ENCODE data around the gene ZNF805. TPM values are rescaled to one million over a fixed set of nuclear protein-coding genes. Genes with fewer than 3 reads are reported as not detected.

ZNF805 gene
- total RNA-seq, 1 experiment from 2014 or later, result 15.4 TPM

DNA sequence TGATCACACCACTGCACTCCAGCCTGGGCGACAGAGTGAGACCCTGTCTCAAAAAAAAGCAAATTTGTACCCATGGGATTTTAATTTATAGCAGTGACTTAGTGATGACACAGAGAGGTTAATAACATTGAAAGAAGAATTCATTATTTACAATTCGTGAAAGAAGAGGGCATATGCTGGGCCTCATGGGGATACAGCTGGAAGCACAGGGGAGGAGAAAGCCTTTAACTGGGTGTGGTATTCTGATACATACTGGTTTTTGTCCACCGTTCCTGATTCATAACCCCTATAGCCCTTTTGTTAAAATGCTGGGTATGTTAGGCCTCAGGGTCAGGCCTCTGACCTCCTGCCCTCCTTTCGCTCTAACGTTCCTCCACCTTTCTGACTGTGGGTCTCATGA lies 38.3 kb upstream of the ZNF805 start:
- Mint-ChIP-seq H3K27ac (no peak overlapping the region), H3K27me3 (ENCODE audit: low read depth) (no peaks in the 10 kb centered on the region), H3K9me3 (peaks cover 0 to 2% of the 10 kb centered on the region in 2 experiments; a peak in 1 of 5 replicates), H3K4me1 (no peaks in the 10 kb centered on the region), H3K4me3 (no peak overlapping the region), H3K36me3 (ENCODE audit: insufficient read depth in 1 of 3, low read depth in 3 of 3) (peaks cover 26 to 52% (median 39%) of the 10 kb centered on the region in 3 experiments)
- Histone ChIP-seq H3K4ac (ENCODE audit: low read depth, low read length) (no peak overlapping the region), H3K79me2 (ENCODE audit: insufficient read depth, low read length) (no peaks in the 10 kb centered on the region; the same call in 1 of the 2 replicates), H2BK12ac (ENCODE audit: insufficient read length, low read depth, low read length) (no peak overlapping the region), H3K4me1 (ENCODE audit: insufficient read depth, low read length) (no peaks in the 10 kb centered on the region), H2BK5ac (ENCODE audit: insufficient read length, low read length) (no peak overlapping the region), H2BK120ac (ENCODE audit: low read depth, low read length, poor library complexity, severe bottlenecking) (no peak overlapping the region), H3K9ac (ENCODE audit: extremely low read depth, insufficient read length, low read length) (no peak overlapping the region), H3K27ac (ENCODE audit: insufficient read length, low read depth, low read length) (no peak overlapping the region), H3K79me1 (ENCODE audit: insufficient read depth, low read depth, low read length, poor library complexity, severe bottlenecking) (peaks cover 2% of the 10 kb centered on the region), H3K23me2 (ENCODE audit: insufficient read length, low read depth, low read length, poor library complexity, severe bottlenecking) (no peaks in the 10 kb centered on the region), H4K5ac (ENCODE audit: insufficient read length, low read depth, low read length) (no peak overlapping the region), H2BK15ac (ENCODE audit: low read depth, low read length) (no peak overlapping the region), H3K4me2 (ENCODE audit: insufficient read depth, insufficient read length, low read length) (no peak overlapping the region), H4K91ac (ENCODE audit: insufficient read length, low read depth, low read length) (no peak overlapping the region), H3K27me3 (ENCODE audit: insufficient read depth, low read length) (no peaks in the 10 kb centered on the region), H3K56ac (ENCODE audit: insufficient read length, low read depth, low read length) (no peak overlapping the region), H3K18ac (ENCODE audit: insufficient read length, low read depth, low read length) (no peak overlapping the region), H4K8ac (replicated peaks; ENCODE audit: insufficient read length, low read depth, low read length) (no peak overlapping the region), H3K23ac (ENCODE audit: insufficient read length, low read depth, low read length) (no peak overlapping the region), H3K9me3 (ENCODE audit: control insufficient read depth, low read depth, low read length) (no peaks in the 10 kb centered on the region), H4K20me1 (ENCODE audit: control insufficient read depth, insufficient read depth, insufficient read length) (no peaks in the 10 kb centered on the region), H2BK20ac (ENCODE audit: low read depth, low read length, poor library complexity, severe bottlenecking) (no peak overlapping the region), H3T11ph (ENCODE audit: low read length) (no peak overlapping the region), H2AK5ac (ENCODE audit: insufficient read length, low read length) (no peak overlapping the region), H3K14ac (ENCODE audit: insufficient read depth, low read length) (no peak overlapping the region), H2AFZ (ENCODE audit: low read length) (no peak overlapping the region)
- DNase-seq, result no peak
- TF ChIP-seq, protein P1, sequence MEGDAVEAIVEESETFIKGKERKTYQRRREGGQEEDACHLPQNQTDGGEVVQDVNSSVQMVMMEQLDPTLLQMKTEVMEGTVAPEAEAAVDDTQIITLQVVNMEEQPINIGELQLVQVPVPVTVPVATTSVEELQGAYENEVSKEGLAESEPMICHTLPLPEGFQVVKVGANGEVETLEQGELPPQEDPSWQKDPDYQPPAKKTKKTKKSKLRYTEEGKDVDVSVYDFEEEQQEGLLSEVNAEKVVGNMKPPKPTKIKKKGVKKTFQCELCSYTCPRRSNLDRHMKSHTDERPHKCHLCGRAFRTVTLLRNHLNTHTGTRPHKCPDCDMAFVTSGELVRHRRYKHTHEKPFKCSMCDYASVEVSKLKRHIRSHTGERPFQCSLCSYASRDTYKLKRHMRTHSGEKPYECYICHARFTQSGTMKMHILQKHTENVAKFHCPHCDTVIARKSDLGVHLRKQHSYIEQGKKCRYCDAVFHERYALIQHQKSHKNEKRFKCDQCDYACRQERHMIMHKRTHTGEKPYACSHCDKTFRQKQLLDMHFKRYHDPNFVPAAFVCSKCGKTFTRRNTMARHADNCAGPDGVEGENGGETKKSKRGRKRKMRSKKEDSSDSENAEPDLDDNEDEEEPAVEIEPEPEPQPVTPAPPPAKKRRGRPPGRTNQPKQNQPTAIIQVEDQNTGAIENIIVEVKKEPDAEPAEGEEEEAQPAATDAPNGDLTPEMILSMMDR (conservative IDR thresholded peaks at IDR 0.05), result no peak
- WGBS (ENCODE audit: extremely low coverage, insufficient read length, low lambda C conversion rate), result no CpG with 5 or more reads among the region's 5 CpGs

All from H9 (cell line).